ENCODE measurements around the gene POLR1H.

- TF ChIP-seq CTCF (conservative IDR thresholded peaks at IDR 0.05 in 1 of 2, IDR thresholded peaks at IDR 0.05 in 1 of 2; ENCODE audit: extremely low read depth in 1 of 2, insufficient read depth in 1 of 2, low read depth in 1 of 2, low read length in 2 of 2) (no peak), EZH2 (IDR thresholded peaks at IDR 0.05; ENCODE audit: borderline replicate concordance, low read length) (no peak)
These were observed 35.9 kb upstream of the POLR1H start for GRCh38 chr6:30025186-30025585.
